Stimulated activated CD8-positive, alpha-beta memory T cell treated with anti-CD3 and anti-CD28 coated beads, Interleukin-12 subunit alpha, Interleukin-12 subunit beta, amount 100 ng/mL, for 24 hours (primary cell): ENCODE measurements around the gene CYP2W1.
"Not testable (repeated sequence)": the region's sequence is repeated elsewhere in the genome, so short reads cannot be mapped to it uniquely, and the experiment has no call there.

Experiments
- DNase-seq: peaks from one replicate; pipeline ENCODE4 v3.0.0-alpha.2; 2020; ENCODE audit errors: extremely low read depth

The CYP2W1 gene

GRCh38 chr7:997404-998395 is 14.7 kb downstream of the CYP2W1 start:
- DNase-seq = no peak

- no peak for DNase-seq
Observed at GRCh38 chr7:999149-999879, 16.3 kb downstream of the CYP2W1 start.

GRCh38 chr7:999941-1000935 is 17.3 kb downstream of the CYP2W1 start:
- no peak for DNase-seq

DNA sequence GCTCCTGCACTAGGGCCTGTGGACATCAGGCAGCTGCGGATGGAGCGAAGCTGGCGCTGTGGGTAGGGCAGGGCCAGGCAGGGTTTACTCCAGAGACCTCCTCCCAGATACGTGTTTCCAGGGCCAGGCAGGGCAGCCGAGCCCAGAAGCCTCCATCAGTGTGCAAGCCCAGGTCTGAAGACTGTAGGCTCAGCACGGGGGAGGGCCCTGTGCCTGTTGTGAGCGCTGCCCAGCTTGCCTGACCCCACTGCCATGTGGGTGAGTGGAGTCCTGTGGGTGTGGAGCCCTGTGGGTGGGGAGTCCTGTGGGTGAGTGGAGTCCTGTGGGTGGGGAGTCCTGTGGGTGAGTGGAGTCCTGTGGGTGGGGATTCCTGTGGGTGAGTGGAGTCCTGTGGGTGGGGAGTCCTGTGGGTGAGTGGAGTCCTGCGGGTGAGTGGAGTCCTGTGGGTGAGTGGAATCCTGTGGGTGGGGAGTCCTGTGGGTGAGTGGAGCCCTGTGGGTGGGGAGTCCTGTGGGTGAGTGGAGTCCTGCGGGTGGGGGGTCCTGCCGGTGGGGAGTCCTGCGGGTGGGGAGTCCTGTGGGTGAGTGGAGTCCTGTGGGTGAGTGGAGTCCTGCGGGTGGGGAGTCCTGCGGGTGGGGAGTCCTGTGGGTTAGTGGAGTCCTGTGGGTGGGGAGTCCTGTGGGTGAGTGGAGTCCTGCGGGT is 18.2 kb downstream of the CYP2W1 start:
- DNase-seq = not testable (repeated sequence)

DNA sequence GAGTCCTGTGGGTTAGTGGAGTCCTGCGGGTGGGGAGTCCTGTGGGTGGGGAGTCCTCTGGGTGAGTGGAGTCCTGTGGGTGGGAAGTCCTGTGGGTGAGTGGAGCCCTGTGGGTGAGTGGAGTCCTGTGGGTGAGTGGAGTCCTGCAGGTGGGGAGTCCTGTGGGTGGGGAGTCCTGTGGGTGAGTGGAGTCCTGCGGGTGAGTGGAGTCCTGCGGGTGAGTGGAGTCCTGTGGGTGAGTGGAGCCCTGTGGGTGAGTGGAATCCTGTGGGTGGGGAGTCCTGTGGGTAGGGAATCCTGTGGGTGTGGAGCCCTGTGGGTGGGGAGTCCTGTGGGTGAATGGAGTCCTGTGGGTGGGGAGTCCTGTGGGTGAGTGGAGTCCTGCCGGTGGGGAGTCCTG is 19.0 kb downstream of the CYP2W1 start:
- not testable (repeated sequence) for DNase-seq

GRCh38 chr7:1002445-1002844 is 19.5 kb downstream of the CYP2W1 start:
- not testable (repeated sequence) for DNase-seq

- no peak for DNase-seq
Observed at GRCh38 chr7:1004018-1004852, 21.3 kb downstream of the CYP2W1 start.

DNA sequence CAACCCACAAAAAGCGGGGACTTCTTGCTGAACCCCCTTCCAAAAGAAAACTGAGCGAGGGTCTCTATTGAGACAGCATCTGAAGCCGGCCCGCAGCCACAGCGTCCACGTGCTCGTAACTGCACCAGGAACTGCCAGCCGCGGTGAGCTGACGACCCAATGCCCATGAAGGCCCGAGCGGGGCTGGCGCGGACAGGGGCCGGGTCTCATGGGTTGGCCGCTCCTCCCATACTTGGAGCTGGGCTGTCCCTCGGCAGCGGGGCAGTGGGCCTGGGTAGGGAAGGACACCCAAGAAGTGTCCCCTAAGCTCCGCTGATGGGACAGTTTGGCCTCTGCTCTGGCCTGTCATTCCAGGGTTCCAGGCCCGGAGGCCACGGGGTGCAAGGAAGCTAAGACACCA is 22.3 kb downstream of the CYP2W1 start:
- DNase-seq = no peak

DNA sequence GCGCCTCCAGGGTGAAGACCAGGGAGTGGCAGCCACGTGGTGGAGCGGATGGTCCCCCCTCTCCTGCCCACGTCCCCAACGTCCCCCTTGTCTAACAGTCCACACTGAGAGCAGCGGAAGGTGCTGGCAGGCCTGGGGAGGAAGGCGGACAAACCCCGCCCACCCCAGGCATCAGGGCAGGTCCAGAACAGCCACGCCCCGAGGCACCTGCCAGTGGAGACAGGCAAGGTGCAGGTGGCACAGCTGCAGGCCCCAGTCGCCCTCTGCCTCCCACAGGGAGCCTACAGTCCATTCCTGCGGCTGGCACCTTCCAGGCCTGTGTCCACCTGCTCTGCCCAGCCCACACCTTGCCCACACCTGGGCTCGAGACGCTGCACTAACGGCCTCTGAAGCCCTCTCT is 24.9 kb downstream of the CYP2W1 start:
- no peak for DNase-seq

DNA sequence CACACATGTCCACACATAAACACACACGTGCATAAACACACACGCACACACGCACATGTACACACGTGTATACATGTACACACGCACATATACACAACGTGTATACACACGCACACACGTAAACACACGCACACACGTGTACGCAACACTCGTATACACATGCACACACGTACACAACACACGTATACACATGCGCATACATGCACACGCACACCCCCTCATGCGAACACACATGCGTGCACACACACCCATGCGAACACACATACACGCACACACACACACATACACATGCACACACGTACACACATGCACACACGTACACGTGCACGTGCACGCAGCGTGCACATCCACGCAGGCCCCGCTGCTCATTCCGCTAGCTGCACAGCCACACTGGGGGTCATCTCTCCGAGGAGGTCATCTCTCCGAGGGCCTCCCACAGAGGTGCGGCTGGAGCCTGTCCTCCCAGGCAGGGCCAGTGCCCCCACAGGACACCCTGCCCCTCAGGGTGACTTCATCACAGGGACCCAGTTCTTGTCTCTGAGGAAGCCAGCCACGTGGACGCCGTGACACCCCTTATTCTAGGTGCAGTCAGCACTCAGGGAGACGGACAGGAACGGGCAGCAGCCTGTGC is 25.9 kb downstream of the CYP2W1 start:
- no peak for DNase-seq

DNA sequence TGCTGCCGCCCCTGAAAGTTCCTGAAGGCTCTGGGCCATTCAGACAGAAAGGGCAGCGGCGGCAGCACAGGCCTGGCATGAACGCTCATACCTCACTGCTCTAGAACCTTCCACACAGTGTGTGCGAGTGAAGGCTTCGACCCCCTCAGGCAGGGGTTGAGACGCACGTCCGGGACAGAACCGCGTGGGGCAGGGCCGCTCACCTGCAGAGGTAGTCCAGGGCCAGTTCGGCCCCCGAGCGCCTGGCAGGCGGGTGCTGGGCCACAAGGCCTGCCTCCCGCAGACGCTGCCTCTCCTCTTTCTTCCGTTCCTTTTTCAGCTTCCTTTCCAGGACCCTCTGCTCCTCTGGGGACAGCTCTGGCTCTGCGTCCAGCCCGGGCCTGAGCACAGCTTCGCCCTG is 26.8 kb downstream of the CYP2W1 start:
- no peak for DNase-seq

GRCh38 chr7:1010226-1010625 is 27.2 kb downstream of the CYP2W1 start:
- no peak for DNase-seq

GRCh38 chr7:1011297-1012003 is 28.5 kb downstream of the CYP2W1 start:
- no peak for DNase-seq

GRCh38 chr7:1012004-1012715 is 29.2 kb downstream of the CYP2W1 start:
- no peak for DNase-seq

- DNase-seq = no peak
Observed at GRCh38 chr7:1012716-1013095, 29.7 kb downstream of the CYP2W1 start.

DNA sequence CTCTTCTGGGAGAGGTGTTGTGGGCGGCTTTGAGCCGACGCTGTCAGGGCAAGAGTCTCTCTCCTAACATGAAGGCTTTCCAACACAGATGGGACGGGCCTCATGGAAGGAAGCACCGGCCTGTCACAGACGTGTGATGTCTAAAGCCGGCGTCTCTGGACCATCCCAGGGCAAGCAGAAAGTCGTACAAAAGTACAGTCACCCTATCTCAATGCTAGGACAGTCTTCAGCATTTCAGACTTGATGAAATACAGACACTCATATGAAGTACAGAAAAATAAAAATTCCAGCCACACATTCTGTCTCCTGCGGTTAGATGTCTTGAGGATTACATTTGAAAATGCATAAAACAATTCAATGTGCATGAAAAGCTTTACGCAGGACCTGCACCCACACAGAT is 30.6 kb downstream of the CYP2W1 start:
- DNase-seq = no peak

DNA sequence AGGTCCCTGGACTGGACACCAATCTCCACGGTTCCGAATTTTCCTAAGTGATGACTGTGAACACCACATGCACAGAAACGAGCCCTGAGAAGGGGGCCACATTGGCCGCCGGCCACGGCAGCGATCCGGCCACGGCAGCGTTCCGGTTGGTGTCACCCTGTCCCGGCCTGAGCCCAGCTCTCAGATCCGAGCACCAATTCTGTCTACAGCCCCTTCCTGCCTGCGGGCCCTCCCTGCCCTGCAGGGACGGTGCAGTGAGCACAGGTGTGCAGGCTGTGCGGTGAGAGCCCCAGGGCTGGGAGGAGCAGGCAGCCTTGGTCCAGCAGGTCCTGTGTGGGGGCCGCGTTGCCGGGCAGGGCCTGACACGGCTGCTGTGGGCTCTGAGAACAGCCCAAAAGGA is 31.7 kb downstream of the CYP2W1 start:
- no peak for DNase-seq
